ENCODE data around the gene MTERF2.

MTERF2 gene

GRCh38 chr12:106978035-106978800, 8.7 kb downstream of the MTERF2 start:
- no peak overlapping the region for H3K4me3 Mint-ChIP-seq
- ATAC-seq (ENCODE audit: low read depth) (no peak), DNase-seq (ENCODE audit: low spot score in 2 of 2) (no peak)
- H3K9me3 Mint-ChIP-seq = no peaks in the 10 kb centered on the region
- H3K4me1 Mint-ChIP-seq = peaks cover 13% of the 10 kb centered on the region
- H3K27ac Mint-ChIP-seq = no peak overlapping the region
- H3K27me3 Mint-ChIP-seq = no peaks in the 10 kb centered on the region
- H3K36me3 Mint-ChIP-seq = peaks cover 3% of the 10 kb centered on the region

DNA sequence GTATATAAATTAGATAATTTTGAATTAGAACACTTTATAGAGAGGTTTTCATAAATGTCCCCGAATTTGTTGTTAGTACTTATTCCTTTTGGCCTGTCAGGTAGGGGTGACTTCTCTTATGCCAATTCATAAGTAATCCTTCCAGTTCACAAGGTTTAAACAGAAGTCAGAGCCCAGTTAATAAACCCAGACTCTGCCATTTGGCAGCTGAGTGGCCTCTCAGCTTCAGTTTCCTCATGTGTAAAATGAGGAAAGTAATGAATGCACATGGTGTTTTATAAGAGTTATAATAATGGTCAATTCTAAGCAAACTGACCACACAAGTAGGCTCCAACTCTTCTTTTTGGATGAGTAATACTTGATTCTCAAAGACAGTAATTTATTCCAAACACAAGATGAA, 10.3 kb downstream of the MTERF2 start:
- no peak overlapping the region for H3K4me3 Mint-ChIP-seq

DNA sequence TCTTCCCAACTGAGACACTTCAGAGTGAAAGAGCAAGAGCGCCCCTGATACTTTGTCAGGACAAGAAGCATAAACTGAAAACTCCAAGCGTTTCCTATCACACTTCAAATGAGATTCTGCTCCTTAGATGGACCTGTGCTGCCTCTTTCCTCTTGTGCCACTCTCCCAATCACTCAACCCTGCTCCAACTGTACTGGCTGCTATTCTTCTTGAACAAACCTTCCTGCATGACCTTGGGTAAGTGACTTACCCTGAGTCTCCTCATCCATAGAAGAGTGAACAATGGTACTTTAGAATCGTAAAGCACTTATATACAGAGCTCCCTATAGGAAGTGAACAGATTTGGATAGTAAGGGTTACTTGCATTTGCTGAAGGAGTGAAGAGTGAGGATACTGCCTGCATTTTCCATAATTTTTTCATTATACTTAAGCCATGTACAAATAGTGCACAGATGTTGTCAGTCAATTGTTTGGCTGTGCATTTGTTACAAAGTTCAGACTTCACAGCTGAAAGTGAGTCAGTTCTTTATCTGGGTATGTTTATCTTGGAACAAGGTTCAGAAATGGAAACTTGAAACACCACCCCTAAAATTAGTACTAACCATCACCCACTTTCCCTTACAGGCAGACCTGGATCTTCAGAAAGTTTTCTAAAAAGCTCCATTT, 10.8 kb downstream of the MTERF2 start:
- Mint-ChIP-seq H3K36me3 (peaks cover 5% of the 10 kb centered on the region), H3K27me3 (no peaks in the 10 kb centered on the region), H3K4me3 (no peak overlapping the region), H3K9me3 (no peaks in the 10 kb centered on the region), H3K27ac (no peak overlapping the region), H3K4me1 (peaks cover 13% of the 10 kb centered on the region)
- DNase-seq (ENCODE audit: low spot score in 2 of 2) (no peak), ATAC-seq (ENCODE audit: low read depth) (no peak)

More for the DNA sequence above, 10.3 kb downstream of the MTERF2 start:
- no peak overlapping the region for H3K27ac Mint-ChIP-seq
- H3K36me3 Mint-ChIP-seq = peaks cover 3% of the 10 kb centered on the region
- H3K4me1 Mint-ChIP-seq = peaks cover 13% of the 10 kb centered on the region
- H3K27me3 Mint-ChIP-seq = no peaks in the 10 kb centered on the region
- ATAC-seq (ENCODE audit: low read depth) = no peak
- no peaks in the 10 kb centered on the region for H3K9me3 Mint-ChIP-seq
- DNase-seq (ENCODE audit: low spot score in 2 of 2) = no peak

DNA sequence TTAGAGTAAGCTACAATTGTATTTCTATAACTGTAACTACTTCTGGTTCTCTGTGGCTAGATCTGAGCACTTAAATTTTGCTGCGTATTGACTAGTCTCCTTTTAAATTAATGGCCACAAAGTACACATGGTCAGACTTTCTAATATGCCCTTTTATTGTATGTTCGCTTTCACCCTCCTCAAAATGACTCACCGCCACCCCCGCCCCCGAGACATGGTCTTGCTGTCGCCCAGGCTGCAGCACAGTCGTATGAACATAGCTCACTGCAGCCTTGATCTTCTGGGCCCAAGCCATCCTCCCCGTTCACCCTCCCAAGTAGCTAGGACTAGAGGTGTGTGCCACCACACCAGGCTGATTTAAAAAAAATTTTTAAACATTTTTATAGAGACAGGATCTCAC, 11.8 kb downstream of the MTERF2 start:
- Mint-ChIP-seq H3K27ac (no peak overlapping the region), H3K36me3 (peaks cover 9% of the 10 kb centered on the region), H3K4me1 (peaks cover 13% of the 10 kb centered on the region), H3K4me3 (no peak overlapping the region), H3K9me3 (no peaks in the 10 kb centered on the region), H3K27me3 (no peaks in the 10 kb centered on the region)
- ATAC-seq (ENCODE audit: low read depth) = no peak
- no peak for DNase-seq (ENCODE audit: low spot score in 2 of 2)

DNA sequence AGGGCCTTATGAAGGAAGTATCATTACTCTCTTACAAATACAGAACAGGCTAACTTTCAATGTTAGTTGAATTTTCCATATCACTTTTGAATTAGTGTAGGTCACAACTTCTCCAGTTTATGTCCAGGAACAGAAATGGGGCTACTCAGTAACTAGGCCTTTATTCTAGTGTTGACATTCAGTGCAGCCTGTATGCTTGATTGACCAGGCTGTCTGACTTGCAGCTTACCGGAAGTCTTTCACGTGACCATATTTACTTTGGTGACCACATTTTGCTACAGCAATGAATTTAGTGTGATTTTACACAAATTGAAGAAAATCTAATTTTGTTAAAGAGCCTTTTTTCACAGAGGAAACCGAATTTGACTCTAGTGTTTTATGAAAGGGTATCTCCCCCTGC, 12.4 kb downstream of the MTERF2 start:
- no peak overlapping the region for H3K27ac Mint-ChIP-seq
- peak; percentile 66 for ATAC-seq (ENCODE audit: low read depth)

GRCh38 chr12:106973545-106973944, 13.4 kb downstream of the MTERF2 start:
- H3K36me3 Mint-ChIP-seq = peaks cover 9% of the 10 kb centered on the region
- no peak overlapping the region for H3K4me3 Mint-ChIP-seq
- peaks cover 13% of the 10 kb centered on the region for H3K4me1 Mint-ChIP-seq
- no peaks in the 10 kb centered on the region for H3K27me3 Mint-ChIP-seq
- H3K9me3 Mint-ChIP-seq = no peaks in the 10 kb centered on the region
- H3K27ac Mint-ChIP-seq = no peak overlapping the region
- ATAC-seq (ENCODE audit: low read depth) = no peak
- no peak for DNase-seq (ENCODE audit: low spot score in 2 of 2)

More for the DNA sequence above, 12.4 kb downstream of the MTERF2 start:
- Mint-ChIP-seq H3K4me3 (no peak overlapping the region), H3K9me3 (no peaks in the 10 kb centered on the region), H3K27me3 (no peaks in the 10 kb centered on the region), H3K36me3 (peaks cover 9% of the 10 kb centered on the region), H3K4me1 (peaks cover 13% of the 10 kb centered on the region)
- no peak for DNase-seq (ENCODE audit: low spot score in 2 of 2)

- no peak overlapping the region for H3K4me3 Mint-ChIP-seq
- no peaks in the 10 kb centered on the region for H3K27me3 Mint-ChIP-seq
- peaks cover 12% of the 10 kb centered on the region for H3K36me3 Mint-ChIP-seq
- DNase-seq (ENCODE audit: low spot score in 2 of 2) (no peak), ATAC-seq (ENCODE audit: low read depth) (no peak)
- H3K9me3 Mint-ChIP-seq = no peaks in the 10 kb centered on the region
- peaks cover 12% of the 10 kb centered on the region for H3K4me1 Mint-ChIP-seq
- no peak overlapping the region for H3K27ac Mint-ChIP-seq
These were observed 15.9 kb downstream of the MTERF2 start for GRCh38 chr12:106971065-106971464.

DNA sequence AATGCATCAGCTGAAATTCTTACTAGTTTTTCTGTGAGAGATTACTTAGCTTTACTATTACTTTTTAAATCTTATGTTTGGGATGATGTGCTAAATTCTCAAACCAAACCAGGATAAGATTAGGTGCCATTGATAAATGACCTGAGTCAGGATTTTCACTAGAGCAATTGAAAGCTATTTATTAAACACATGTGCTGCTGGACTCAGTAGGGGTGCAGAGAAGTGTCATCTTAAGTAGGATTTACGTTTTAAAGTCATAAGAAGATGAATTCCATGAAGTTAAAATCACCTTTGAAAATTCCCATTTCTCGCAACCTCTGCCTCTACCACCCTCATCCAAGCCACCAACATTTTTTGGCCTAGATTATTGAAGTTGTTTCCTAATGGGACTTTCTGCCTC, 22.4 kb downstream of the MTERF2 start:
- ATAC-seq (ENCODE audit: low read depth) (no peak), DNase-seq (ENCODE audit: low spot score in 2 of 2) (no peak)
- Mint-ChIP-seq H3K4me1 (peaks cover 5% of the 10 kb centered on the region), H3K9me3 (no peaks in the 10 kb centered on the region), H3K4me3 (no peak overlapping the region), H3K36me3 (peaks cover 21% of the 10 kb centered on the region), H3K27ac (no peak overlapping the region), H3K27me3 (no peaks in the 10 kb centered on the region)

GRCh38 chr12:106962286-106962685, 24.7 kb downstream of the MTERF2 start:
- peaks cover 12% of the 10 kb centered on the region for H3K4me1 Mint-ChIP-seq
- DNase-seq (ENCODE audit: low spot score in 2 of 2) = no peak
- H3K27me3 Mint-ChIP-seq = no peaks in the 10 kb centered on the region
- H3K4me3 Mint-ChIP-seq = no peak overlapping the region
- peaks cover 17% of the 10 kb centered on the region for H3K36me3 Mint-ChIP-seq
- no peak for ATAC-seq (ENCODE audit: low read depth)
- no peak overlapping the region for H3K27ac Mint-ChIP-seq
- H3K9me3 Mint-ChIP-seq = no peaks in the 10 kb centered on the region

GRCh38 chr12:106960443-106960842, 26.5 kb downstream of the MTERF2 start:
- Mint-ChIP-seq H3K4me1 (peaks cover 19% of the 10 kb centered on the region), H3K9me3 (no peaks in the 10 kb centered on the region), H3K36me3 (peaks cover 14% of the 10 kb centered on the region), H3K4me3 (no peak overlapping the region), H3K27ac (no peak overlapping the region), H3K27me3 (no peaks in the 10 kb centered on the region)
- ATAC-seq (ENCODE audit: low read depth) (no peak), DNase-seq (ENCODE audit: low spot score in 2 of 2) (no peak)

DNA sequence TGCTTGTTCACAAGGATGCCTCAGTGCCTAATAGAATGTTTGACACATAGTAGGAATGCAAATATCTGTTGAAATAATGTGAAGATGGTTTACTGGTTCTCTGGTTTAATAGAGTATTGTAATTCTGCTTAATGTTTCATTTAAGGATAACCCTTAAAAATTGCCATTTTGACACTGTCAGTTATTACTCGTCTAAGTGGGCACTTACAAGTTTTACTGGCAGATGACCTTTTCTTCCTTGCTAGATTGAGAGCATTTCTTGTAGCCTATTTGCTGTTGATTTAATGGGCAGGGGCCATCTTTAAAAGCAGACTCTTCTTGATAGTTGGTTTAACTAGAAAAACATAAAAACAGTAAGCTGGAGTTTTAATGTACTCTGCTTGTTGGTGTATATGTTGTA, 29.4 kb downstream of the MTERF2 start:
- DNase-seq (ENCODE audit: low spot score in 2 of 2) (no peak), ATAC-seq (ENCODE audit: low read depth) (no peak)
- Mint-ChIP-seq H3K4me3 (peak overlapping the region; percentile 97), H3K27ac (peak overlapping the region; percentile 94), H3K4me1 (peaks cover 14% of the 10 kb centered on the region), H3K9me3 (no peaks in the 10 kb centered on the region), H3K36me3 (peaks cover 4% of the 10 kb centered on the region), H3K27me3 (no peaks in the 10 kb centered on the region)

DNA sequence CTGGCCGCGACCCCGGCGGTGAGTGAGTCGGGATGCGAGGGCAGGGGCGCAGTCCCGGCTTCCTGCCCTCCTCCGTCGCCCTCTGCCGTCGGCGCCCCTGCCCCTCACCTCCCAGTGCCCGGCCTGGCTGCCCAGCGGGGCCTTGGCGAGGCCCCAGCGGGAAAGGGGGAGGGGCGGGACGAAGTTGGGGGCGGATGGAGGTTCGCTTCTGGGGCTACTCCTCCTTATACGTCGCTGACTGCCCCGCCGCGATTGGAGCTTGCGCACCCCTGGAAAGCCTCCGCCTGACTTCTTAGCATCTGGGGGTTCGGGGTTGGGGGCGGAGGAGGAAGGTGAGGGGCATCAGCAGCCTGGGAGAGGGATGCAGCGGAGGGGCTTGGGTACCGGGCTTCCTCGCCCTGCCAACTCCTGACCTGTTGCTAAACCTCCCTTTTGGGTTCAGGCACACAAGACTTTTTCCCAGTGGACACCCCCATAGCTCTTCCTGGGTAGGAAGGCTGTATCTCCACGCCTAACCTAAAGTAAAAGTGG, 30.8 kb downstream of the MTERF2 start:
- ATAC-seq (ENCODE audit: low read depth) = peak; percentile 33
- Mint-ChIP-seq H3K27me3 (no peaks in the 10 kb centered on the region), H3K4me3 (peak overlapping the region; percentile 97), H3K27ac (peak overlapping the region; percentile 94), H3K4me1 (peaks cover 14% of the 10 kb centered on the region), H3K9me3 (no peaks in the 10 kb centered on the region), H3K36me3 (peaks cover 2% of the 10 kb centered on the region)
- DNase-seq (ENCODE audit: low spot score in 2 of 2) = peak in 1 of 2 donors; percentile 24

DNA sequence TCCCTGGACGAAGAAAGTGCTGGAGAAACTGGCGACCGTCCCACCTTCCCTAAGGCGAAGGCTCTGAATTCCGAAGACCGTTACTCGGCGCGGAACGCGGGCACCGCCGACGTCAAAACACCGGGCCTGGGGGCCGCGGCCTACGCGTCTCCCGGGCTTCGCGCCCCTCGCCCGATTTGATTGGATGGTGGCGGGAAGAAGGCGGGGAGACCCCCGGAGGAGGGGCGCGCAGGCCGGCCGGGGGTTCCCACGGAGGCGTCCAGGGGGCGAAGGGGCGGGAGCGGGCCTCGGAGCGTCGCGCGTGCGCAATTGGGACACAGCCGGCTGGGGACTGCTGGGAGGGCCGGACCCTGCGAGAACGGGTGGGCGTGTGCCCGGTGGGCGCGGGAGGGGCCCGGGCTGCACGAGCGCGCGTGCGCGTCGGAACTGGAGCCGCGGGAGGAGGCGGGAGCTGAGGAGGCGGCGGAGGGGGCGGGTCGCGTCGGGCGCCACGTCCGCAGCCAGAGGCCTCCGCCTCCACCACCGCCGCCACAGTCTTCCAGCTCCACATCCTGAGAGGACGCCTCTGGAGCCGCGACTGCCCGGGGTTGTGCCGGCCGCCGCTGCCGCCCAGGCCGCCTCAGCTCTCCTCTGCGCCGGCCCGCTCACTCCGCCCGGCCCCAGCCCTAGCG, 31.4 kb downstream of the MTERF2 start, which contains the start of gene TMEM263:
TMEM263 (plus strand) TSS at position 531 of the 671 bp plus-strand sequence. CDS start 11,210 bp downstream, outside the sequence.
- H3K4me3 Mint-ChIP-seq = peak within 1 kb of the TSS; percentile 97
- DNase-seq (ENCODE audit: low spot score in 2 of 2) (peak; percentile 71 to 74), ATAC-seq (ENCODE audit: low read depth) (peak; percentile 80)
- no peaks in the 10 kb centered on the region for H3K36me3 Mint-ChIP-seq
- no peaks in the 10 kb centered on the region for H3K27me3 Mint-ChIP-seq
- peak within 1 kb of the TSS; percentile 94 for H3K27ac Mint-ChIP-seq
- peaks cover 14% of the 10 kb centered on the region for H3K4me1 Mint-ChIP-seq
- no peaks in the 10 kb centered on the region for H3K9me3 Mint-ChIP-seq
